OCI-LY7 (cell line): Measurements from ENCODE around the gene MED15. TPM values are rescaled to one million over a fixed set of nuclear protein-coding genes. Genes with fewer than 3 reads are reported as not detected.
"Not testable (repeated sequence)": the region's sequence is repeated elsewhere in the genome, so short reads cannot be mapped to it uniquely, and the experiment has no call there.

ENCODE experiments used
- BruUV-seq: library from RNA; stranded (reverse); fragments of 400-500 nt; replicated peaks from 2 replicates; lab custom pipeline; 2021; lab: Mats Ljungman, UMichigan
- CTCF ChIA-PET: fragments of 300-600 bp; sonication (Branson Sonifier 250); formaldehyde crosslinking; loops from one replicate; lab custom pipeline; 2022; ENCODE audit warnings: antibody characterized with exemption; ENCODE audit not compliant: unreplicated experiment; lab: Charles Lee
- POLR2A ChIA-PET: fragments of 300-600 bp; sonication (Branson Sonifier 250); formaldehyde crosslinking; loops from one replicate; lab custom pipeline; 2022; ENCODE audit warnings: antibody characterized with exemption; lab: Charles Lee
- DNase-seq: peaks from one replicate; pipeline ENCODE4 v3.0.0-alpha.2; 2015; ENCODE audit warnings: low spot score
- H2AFZ ChIP-seq: fragments of 200-600 bp; sonication (generic), shearing (Covaris generic); 2 replicates; pipeline ENCODE4 v1.6.1; 2014; ENCODE audit warnings: mild to moderate bottlenecking, antibody characterized with exemption, low read length, moderate library complexity
- H3K27ac ChIP-seq: fragments of 200-600 bp; sonication (generic); 2 replicates; pipeline ENCODE4 v1.5.1; 2014; ENCODE audit warnings: mixed run types, low read depth, mild to moderate bottlenecking, moderate library complexity, low read length, inconsistent platforms; ENCODE audit not compliant: poor library complexity, severe bottlenecking
- H3K36me3 ChIP-seq: fragments of 200-600 bp; sonication (generic); 2 replicates; pipeline ENCODE4 v1.6.1; 2014; ENCODE audit warnings: mild to moderate bottlenecking, antibody characterized with exemption, low read length, moderate library complexity, mixed read lengths; ENCODE audit not compliant: insufficient read depth
- H3K4me1 ChIP-seq: fragments of 200-600 bp; sonication (generic); 2 replicates; pipeline ENCODE4 v1.5.1; 2014; ENCODE audit warnings: mild to moderate bottlenecking, low read length; ENCODE audit not compliant: insufficient read depth, poor library complexity, severe bottlenecking
- H3K4me2 ChIP-seq: fragments of 200-600 bp; sonication (generic); 2 replicates; pipeline ENCODE4 v1.6.1; 2014; ENCODE audit warnings: mild to moderate bottlenecking, low read length
- H3K4me3 ChIP-seq: fragments of 200-600 bp; sonication (generic); 2 replicates; pipeline ENCODE4 v1.5.1; 2014; ENCODE audit warnings: mild to moderate bottlenecking, low read depth, low read length; ENCODE audit not compliant: poor library complexity, severe bottlenecking
- H3K79me2 ChIP-seq: fragments of 200-600 bp; sonication (generic); 2 replicates; pipeline ENCODE4 v1.6.1; 2016; ENCODE audit warnings: low read depth, mild to moderate bottlenecking, low read length, moderate library complexity, mixed read lengths; ENCODE audit not compliant: insufficient read depth
- H3K9me2 ChIP-seq: fragments of 200-600 bp; sonication (generic); 2 replicates; pipeline ENCODE4 v1.6.1; 2016; ENCODE audit warnings: mild to moderate bottlenecking, low read length, mixed read lengths; ENCODE audit not compliant: insufficient read depth
- H3K9me3 ChIP-seq: fragments of 200-600 bp; sonication (generic); 2 replicates; pipeline ENCODE4 v1.6.1; 2014; ENCODE audit warnings: mild to moderate bottlenecking, mixed run types, low read length, mixed read lengths
- H4K20me1 ChIP-seq: fragments of 200-600 bp; sonication (generic); 2 replicates; pipeline ENCODE4 v1.6.1; 2014; ENCODE audit warnings: mild to moderate bottlenecking, antibody characterized with exemption, low read length, moderate library complexity, mixed read lengths; ENCODE audit not compliant: insufficient read depth
- CTCF ChIP-seq: fragments of 200-600 bp; sonication (generic); conservative IDR thresholded peaks from 2 replicates; pipeline ENCODE4 v1.5.1; 2014; ENCODE audit warnings: mild to moderate bottlenecking, antibody characterized with exemption, low read length, moderate library complexity, mixed read lengths
- EZH2phosphoT487 ChIP-seq: fragments of 200-600 bp; sonication (generic); IDR thresholded peaks from 2 replicates; pipeline ENCODE4 v1.6.1; 2018; ENCODE audit warnings: low read depth, borderline replicate concordance, mild to moderate bottlenecking, mixed run types, antibody characterized with exemption, low read length, moderate library complexity, mixed read lengths
- intact Hi-C: fragments of 100-400 bp; cut with micrococcal nuclease; formaldehyde crosslinking; loops from one replicate; pipeline ENCODE4 v1.10.0; 2022; ENCODE audit not compliant: unreplicated experiment
- total RNA-seq, 2 experiments: library from RNA; depleted of rRNA in 1 of 2; stranded (reverse); fragments of >200 nt in 1 of 2; shearing (Covaris generic) in 1 of 2; gene quantifications; 2 replicates each; pipeline ENCODE4 v1.2.3, GENCODE V29; 2014 to 2022

Gene MED15
- total RNA-seq, 2 experiments from 2014 or later = 28.7 to 79.2 TPM

GRCh38 chr22:20478059-20478458, 29.4 kb upstream of the MED15 start:
- CTCF ChIA-PET, H4K20me1 ChIP-seq, H3K36me3 ChIP-seq, H3K4me1 ChIP-seq, H3K27ac ChIP-seq, POLR2A ChIA-PET, H3K4me2 ChIP-seq, H3K79me2 ChIP-seq, BruUV-seq, H3K4me3 ChIP-seq, intact Hi-C loops, H3K9me2 ChIP-seq, H2AFZ ChIP-seq, H3K9me3 ChIP-seq, DNase-seq: not testable (repeated sequence)

- no peak overlapping the region for H3K27ac ChIP-seq
- H3K79me2 ChIP-seq = no peaks in the 10 kb centered on the region
- no peaks in the 10 kb centered on the region for H3K9me2 ChIP-seq
- H3K4me3 ChIP-seq = no peak overlapping the region
- TF ChIP-seq CTCF = no peak
- TF ChIP-seq EZH2phosphoT487 = no peak
- BruUV-seq = no TSS peak
- H3K4me2 ChIP-seq = no peak overlapping the region
- H3K36me3 ChIP-seq = no peaks in the 10 kb centered on the region
- no peaks in the 10 kb centered on the region for H3K9me3 ChIP-seq
- no peak for DNase-seq
- H4K20me1 ChIP-seq = no peaks in the 10 kb centered on the region
- intact Hi-C loops = no loop called here
- no peak overlapping the region for H2AFZ ChIP-seq
- no peaks in the 10 kb centered on the region for H3K4me1 ChIP-seq
- POLR2A ChIA-PET = no interaction called here
- CTCF ChIA-PET = no interaction called here
These were observed 27.7 kb upstream of the MED15 start for GRCh38 chr22:20479612-20480196.

- H3K4me2 ChIP-seq, H3K4me3 ChIP-seq, H3K27ac ChIP-seq, H3K4me1 ChIP-seq, H4K20me1 ChIP-seq, POLR2A ChIA-PET, intact Hi-C loops, DNase-seq, BruUV-seq, H3K9me2 ChIP-seq, H2AFZ ChIP-seq, H3K79me2 ChIP-seq, H3K9me3 ChIP-seq, CTCF ChIA-PET, H3K36me3 ChIP-seq: not testable (repeated sequence)
These were observed 24.3 kb upstream of the MED15 start for GRCh38 chr22:20483143-20483506.

- intact Hi-C loops = no loop called here
- BruUV-seq = no TSS peak
- H3K79me2 ChIP-seq = no peaks in the 10 kb centered on the region
- no peak overlapping the region for H3K4me3 ChIP-seq
- H3K4me2 ChIP-seq = no peak overlapping the region
- H3K4me1 ChIP-seq = no peaks in the 10 kb centered on the region
- no peak overlapping the region for H3K27ac ChIP-seq
- H2AFZ ChIP-seq = no peak overlapping the region
- H3K36me3 ChIP-seq = no peaks in the 10 kb centered on the region
- H3K9me3 ChIP-seq = no peaks in the 10 kb centered on the region
- no peak for DNase-seq
- H4K20me1 ChIP-seq = no peaks in the 10 kb centered on the region
- POLR2A ChIA-PET = no interaction called here
- CTCF ChIA-PET = no interaction called here
- no peak for TF ChIP-seq EZH2phosphoT487
- TF ChIP-seq CTCF = no peak
- no peaks in the 10 kb centered on the region for H3K9me2 ChIP-seq
These were observed 23.6 kb upstream of the MED15 start for GRCh38 chr22:20483771-20484170.
